Naive thymus-derived CD4-positive, alpha-beta T cell (primary cell): Measurements from ENCODE around the gene COL4A6. TPM values are rescaled to one million over a fixed set of nuclear protein-coding genes. Genes with fewer than 3 reads are reported as not detected.

Source experiments
- ATAC-seq: fragments of 150-1000 bp; cut with Tn5 transposase; 2 replicates; pipeline ENCODE4 v1.10.0; 2021; ENCODE audit warnings: mild to moderate bottlenecking, moderate library complexity
- CTCF ChIA-PET: fragments of 350-600 bp; sonication (Branson Sonifier 250); formaldehyde crosslinking; loops from one replicate; lab custom pipeline; 2021; ENCODE audit warnings: antibody characterized with exemption; lab: Charles Lee
- POLR2A ChIA-PET: fragments of 350-600 bp; sonication (Branson Sonifier 250); formaldehyde crosslinking; loops from one replicate; lab custom pipeline; 2021; ENCODE audit warnings: antibody characterized with exemption, inconsistent platforms; lab: Charles Lee
- DNase-seq, 9 donors: peaks; one replicate each; pipeline versions ENCODE4 v3.0.0 to v3.0.0-alpha.2; 2020 to 2022; ENCODE audit warnings: mixed read lengths in 1 of 9
- H3K27ac ChIP-seq: one replicate; pipeline ENCODE4 v1.7.0; 2013; ENCODE audit warnings: mild to moderate bottlenecking, low read depth, low read length, moderate library complexity
- H3K27me3 ChIP-seq, 2 donors: one replicate each; pipeline ENCODE4 v1.7.0; 2013; ENCODE audit warnings: low read length in 2 of 2, mild to moderate bottlenecking in 2 of 2, moderate library complexity in 2 of 2; ENCODE audit not compliant: control insufficient read depth in 2 of 2, insufficient read depth in 2 of 2
- H3K36me3 ChIP-seq, 3 experiments: 1 replicate in 2 of 3; 2 replicates in 1 of 3; pipeline ENCODE4 v1.7.0; 2013; ENCODE audit warnings: low read length in 3 of 3, mild to moderate bottlenecking in 3 of 3, moderate library complexity in 1 of 3; ENCODE audit not compliant: insufficient read depth in 3 of 3, control insufficient read depth in 2 of 3
- H3K4me1 ChIP-seq, 2 donors: one replicate each; pipeline ENCODE4 v1.7.0; 2013; ENCODE audit warnings: low read length in 2 of 2, mild to moderate bottlenecking in 2 of 2, moderate library complexity in 1 of 2; ENCODE audit not compliant: control insufficient read depth in 2 of 2, insufficient read depth in 2 of 2
- H3K4me3 ChIP-seq: 2 replicates; pipeline ENCODE4 v1.7.0; 2013; ENCODE audit warnings: mild to moderate bottlenecking, low read length
- H3K9me3 ChIP-seq, 3 experiments: 1 replicate in 2 of 3; 2 replicates in 1 of 3; pipeline ENCODE4 v1.7.0; 2013; ENCODE audit warnings: low read length in 3 of 3; ENCODE audit not compliant: control insufficient read depth in 2 of 3
- H3K27ac Mint-ChIP-seq, 9 donors: one replicate each; pipeline ENCODE4 v1.8.0; 2020 to 2022; ENCODE audit warnings: mixed read lengths in 9 of 9, mild to moderate bottlenecking in 8 of 9, moderate library complexity in 5 of 9, inconsistent platforms in 2 of 9
- H3K27me3 Mint-ChIP-seq, 5 donors: one replicate each; pipeline ENCODE4 v1.8.0; 2021 to 2022; ENCODE audit warnings: mixed read lengths in 5 of 5, mild to moderate bottlenecking in 1 of 5
- H3K36me3 Mint-ChIP-seq, 5 donors: one replicate each; pipeline ENCODE4 v1.8.0; 2020 to 2022; ENCODE audit warnings: mixed read lengths in 5 of 5, mild to moderate bottlenecking in 3 of 5, inconsistent platforms in 1 of 5
- H3K4me1 Mint-ChIP-seq, 7 donors: one replicate each; pipeline ENCODE4 v1.8.0; 2020 to 2022; ENCODE audit warnings: mixed read lengths in 7 of 7, mild to moderate bottlenecking in 3 of 7, inconsistent platforms in 1 of 7
- H3K4me3 Mint-ChIP-seq, 10 donors: one replicate each; pipeline ENCODE4 v1.8.0; 2020 to 2022; ENCODE audit warnings: mild to moderate bottlenecking in 10 of 10, mixed read lengths in 10 of 10, moderate library complexity in 6 of 10, inconsistent platforms in 2 of 10
- H3K9me3 Mint-ChIP-seq, 11 donors: one replicate each; pipeline ENCODE4 v1.8.0; 2020 to 2022; ENCODE audit warnings: mixed read lengths in 11 of 11, mild to moderate bottlenecking in 4 of 11, inconsistent platforms in 1 of 11, moderate library complexity in 1 of 11
- intact Hi-C, 2 donors: fragments of 100-400 bp; cut with micrococcal nuclease; formaldehyde crosslinking; loops; one replicate each; pipeline ENCODE4 v1.15.1; 2023
- polyA plus RNA-seq, 2 donors: library from polyadenylated mRNA; unstranded; fragments of 300-500 nt; fragmentation: Illumina TruSeq; gene quantifications; one replicate each; pipeline ENCODE4 v1.2.3, GENCODE V29; 2021
- total RNA-seq, 6 experiments: library from RNA in 5 of 6; stranded (reverse) in 5 of 6; gene quantifications; 1 replicate in 5 of 6; 2 replicates in 1 of 6; pipeline ENCODE4 v1.2.3 and lab custom pipeline; 2021 to 2026

The COL4A6 gene
- total and polyA plus RNA-seq, 7 experiments from 2014 or later: not detected

DNA sequence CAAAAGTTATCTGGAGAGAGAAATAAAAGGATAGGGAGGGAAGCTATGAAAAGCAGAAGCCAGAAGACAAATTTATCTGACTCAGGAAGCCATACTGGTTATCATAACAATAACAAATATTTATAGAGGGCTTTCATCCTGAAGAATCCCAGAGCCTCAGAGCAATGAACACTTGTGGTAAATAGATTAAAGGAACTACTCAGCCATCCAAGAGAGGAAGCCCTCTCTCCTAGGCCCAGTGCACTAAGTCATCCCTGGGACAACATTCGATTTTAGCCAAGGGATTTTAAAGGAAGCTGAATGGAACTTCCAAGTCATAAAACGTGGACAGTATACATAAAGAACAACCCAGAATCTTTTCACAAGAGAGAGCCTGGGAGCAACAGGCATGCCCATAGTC is 76.9 kb downstream of the COL4A6 start:
- Histone ChIP-seq H3K9me3 (no peaks in the 10 kb centered on the region), H3K36me3 (no peaks in the 10 kb centered on the region), H3K4me3 (no peak overlapping the region), H3K27me3 (no peaks in the 10 kb centered on the region), H3K27ac (no peak overlapping the region), H3K4me1 (no peaks in the 10 kb centered on the region)
- ChIA-PET POLR2A (no interaction called here), CTCF (no interaction called here)
- H3K27ac Mint-ChIP-seq: no peak overlapping the region
- H3K9me3 Mint-ChIP-seq: peaks cover 0 to 4% (median 0%) of the 10 kb centered on the region in 11 donors
- H3K4me1 Mint-ChIP-seq: no peaks in the 10 kb centered on the region
- ATAC-seq (no peak), DNase-seq (no peak)
- no peaks in the 10 kb centered on the region for H3K36me3 Mint-ChIP-seq
- H3K4me3 Mint-ChIP-seq: no peak overlapping the region
- intact Hi-C loops: no loop called here
- peaks cover 0 to 3% (median 0%) of the 10 kb centered on the region in 5 donors for H3K27me3 Mint-ChIP-seq

- Mint-ChIP-seq H3K4me3 (no peak overlapping the region), H3K36me3 (no peaks in the 10 kb centered on the region), H3K27ac (no peak overlapping the region), H3K27me3 (peaks cover 0 to 3% (median 0%) of the 10 kb centered on the region in 5 donors), H3K9me3 (peaks cover 0 to 4% (median 0%) of the 10 kb centered on the region in 11 donors), H3K4me1 (no peaks in the 10 kb centered on the region)
- CTCF ChIA-PET: no interaction called here
- H3K36me3 ChIP-seq: no peaks in the 10 kb centered on the region
- no peak for ATAC-seq
- intact Hi-C loops: no loop called here
- no peaks in the 10 kb centered on the region for H3K27me3 ChIP-seq
- H3K27ac ChIP-seq: no peak overlapping the region
- H3K9me3 ChIP-seq: no peaks in the 10 kb centered on the region
- H3K4me3 ChIP-seq: no peak overlapping the region
- no peaks in the 10 kb centered on the region for H3K4me1 ChIP-seq
- no peak for DNase-seq
- POLR2A ChIA-PET: no interaction called here
These were observed 78.2 kb downstream of the COL4A6 start for GRCh38 chrX:108359806-108360602.

GRCh38 chrX:108353452-108353851 is 84.8 kb downstream of the COL4A6 start:
- ATAC-seq: no peak
- no peak overlapping the region for H3K27ac ChIP-seq
- no peak overlapping the region for H3K4me3 ChIP-seq
- H3K4me1 Mint-ChIP-seq: no peaks in the 10 kb centered on the region
- H3K9me3 ChIP-seq: no peaks in the 10 kb centered on the region
- H3K27me3 ChIP-seq: no peaks in the 10 kb centered on the region
- H3K27me3 Mint-ChIP-seq: no peaks in the 10 kb centered on the region
- peaks cover 0 to 3% (median 0%) of the 10 kb centered on the region in 11 donors for H3K9me3 Mint-ChIP-seq
- no peaks in the 10 kb centered on the region for H3K4me1 ChIP-seq
- no peak overlapping the region for H3K4me3 Mint-ChIP-seq
- ChIA-PET POLR2A (no interaction called here), CTCF (no interaction called here)
- H3K36me3 Mint-ChIP-seq: no peaks in the 10 kb centered on the region
- H3K27ac Mint-ChIP-seq: no peak overlapping the region
- no peaks in the 10 kb centered on the region for H3K36me3 ChIP-seq
- intact Hi-C loops: no loop called here
- no peak for DNase-seq

DNA sequence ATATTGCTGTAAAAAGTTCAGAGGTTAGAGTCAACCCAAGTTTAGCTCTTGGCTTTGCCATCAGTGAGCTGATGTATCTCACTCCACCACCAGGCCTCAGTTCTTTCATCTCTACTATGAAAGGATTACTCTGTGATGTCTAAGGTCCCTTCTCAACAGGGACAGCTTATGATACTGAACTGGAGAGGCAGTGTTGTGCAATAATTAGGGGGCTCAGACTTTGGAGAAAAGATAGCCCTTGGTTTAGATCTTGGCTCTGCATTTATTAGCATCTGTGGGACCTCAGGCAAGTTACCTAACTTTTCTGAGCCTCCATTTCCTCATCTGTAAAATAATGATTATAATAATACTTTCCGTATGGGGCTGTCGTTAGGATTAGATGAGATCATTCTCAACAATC is 89.0 kb downstream of the COL4A6 start:
- Histone ChIP-seq H3K4me3 (no peak overlapping the region), H3K9me3 (no peaks in the 10 kb centered on the region), H3K4me1 (no peaks in the 10 kb centered on the region), H3K27me3 (no peaks in the 10 kb centered on the region), H3K36me3 (no peaks in the 10 kb centered on the region), H3K27ac (no peak overlapping the region)
- ATAC-seq (no peak), DNase-seq (no peak)
- Mint-ChIP-seq H3K27ac (no peak overlapping the region), H3K4me1 (no peaks in the 10 kb centered on the region), H3K27me3 (no peaks in the 10 kb centered on the region), H3K9me3 (no peaks in the 10 kb centered on the region), H3K4me3 (no peak overlapping the region), H3K36me3 (no peaks in the 10 kb centered on the region)
- ChIA-PET CTCF (no interaction called here), POLR2A (no interaction called here)
- intact Hi-C loops: no loop called here

DNA sequence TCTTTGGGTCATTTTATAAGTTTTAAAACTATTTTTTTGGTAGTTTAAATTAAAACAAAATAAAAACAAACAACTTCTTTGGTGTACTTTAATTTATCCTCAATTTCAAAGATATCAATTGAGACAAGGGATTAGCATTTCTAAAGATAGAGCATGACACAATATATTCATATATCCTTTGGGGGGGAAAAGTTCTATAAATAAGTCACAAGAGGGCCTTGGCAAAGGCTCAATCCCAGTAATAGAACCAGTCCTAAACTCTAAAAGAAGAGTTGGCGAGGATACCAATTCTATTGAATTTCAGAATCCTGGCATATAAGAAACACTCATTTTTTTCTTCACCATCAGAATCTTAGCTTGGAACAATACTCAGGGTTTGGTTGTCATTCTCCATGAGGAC is 89.7 kb downstream of the COL4A6 start:
- POLR2A ChIA-PET: no interaction called here
- no peaks in the 10 kb centered on the region for H3K4me1 ChIP-seq
- DNase-seq (no peak), ATAC-seq (no peak)
- Mint-ChIP-seq H3K4me1 (no peaks in the 10 kb centered on the region), H3K36me3 (no peaks in the 10 kb centered on the region), H3K9me3 (no peaks in the 10 kb centered on the region), H3K27me3 (no peaks in the 10 kb centered on the region), H3K4me3 (no peak overlapping the region), H3K27ac (no peak overlapping the region)
- no peaks in the 10 kb centered on the region for H3K36me3 ChIP-seq
- CTCF ChIA-PET: no interaction called here
- H3K27ac ChIP-seq: no peak overlapping the region
- no peaks in the 10 kb centered on the region for H3K9me3 ChIP-seq
- intact Hi-C loops: no loop called here
- H3K4me3 ChIP-seq: no peak overlapping the region
- no peaks in the 10 kb centered on the region for H3K27me3 ChIP-seq

DNA sequence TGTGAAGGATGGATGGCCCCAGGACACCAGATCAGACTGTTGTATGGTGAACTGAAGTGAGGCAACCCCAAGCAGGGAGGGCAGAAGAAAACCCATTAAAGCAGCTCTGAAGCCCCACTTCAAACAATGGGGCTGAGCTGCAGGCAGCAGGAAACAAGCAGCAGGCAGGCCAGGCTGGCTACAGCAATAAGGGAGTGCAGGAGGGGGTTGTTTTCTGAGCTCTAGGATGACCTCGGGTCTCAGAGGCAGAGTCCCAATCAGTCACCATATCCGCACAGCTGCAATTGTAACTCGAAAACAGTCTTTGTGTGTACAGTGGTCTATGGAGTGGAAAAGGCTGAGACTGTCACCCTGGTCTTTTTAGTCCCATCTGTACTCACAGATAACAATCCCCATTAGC is 90.4 kb downstream of the COL4A6 start:
- no peaks in the 10 kb centered on the region for H3K36me3 ChIP-seq
- H3K27me3 ChIP-seq: no peaks in the 10 kb centered on the region
- no peaks in the 10 kb centered on the region for H3K4me1 Mint-ChIP-seq
- ChIA-PET CTCF (no interaction called here), POLR2A (no interaction called here)
- intact Hi-C loops: no loop called here
- no peak overlapping the region for H3K4me3 Mint-ChIP-seq
- H3K27ac ChIP-seq: no peak overlapping the region
- H3K4me3 ChIP-seq: no peak overlapping the region
- DNase-seq: no peak
- no peak overlapping the region for H3K27ac Mint-ChIP-seq
- no peaks in the 10 kb centered on the region for H3K4me1 ChIP-seq
- H3K9me3 Mint-ChIP-seq: no peaks in the 10 kb centered on the region
- no peaks in the 10 kb centered on the region for H3K27me3 Mint-ChIP-seq
- no peaks in the 10 kb centered on the region for H3K36me3 Mint-ChIP-seq
- no peaks in the 10 kb centered on the region for H3K9me3 ChIP-seq
- ATAC-seq: no peak

GRCh38 chrX:108344216-108344615 is 94.0 kb downstream of the COL4A6 start:
- Mint-ChIP-seq H3K27ac (no peak overlapping the region), H3K36me3 (no peaks in the 10 kb centered on the region), H3K4me1 (no peaks in the 10 kb centered on the region), H3K9me3 (no peaks in the 10 kb centered on the region), H3K27me3 (no peaks in the 10 kb centered on the region), H3K4me3 (no peak overlapping the region)
- H3K27me3 ChIP-seq: no peaks in the 10 kb centered on the region
- no peak overlapping the region for H3K27ac ChIP-seq
- H3K4me3 ChIP-seq: no peak overlapping the region
- H3K36me3 ChIP-seq: no peaks in the 10 kb centered on the region
- ATAC-seq (no peak), DNase-seq (no peak)
- intact Hi-C loops: no loop called here
- POLR2A ChIA-PET: no interaction called here
- H3K4me1 ChIP-seq: no peaks in the 10 kb centered on the region
- CTCF ChIA-PET: no interaction called here
- H3K9me3 ChIP-seq: no peaks in the 10 kb centered on the region
